Gastrocnemius medialis (tissue), 4 donors: ENCODE results near the gene STAG1.

Experiments used
- POLR2A ChIP-seq, 2 donors: fragments of 450-650 bp; IDR thresholded peaks; one replicate each; pipeline ENCODE4 v1.6.1; 2017; ENCODE audit warnings: antibody characterized with exemption in 2 of 2, mild to moderate bottlenecking in 2 of 2, moderate library complexity in 2 of 2
- TF ChIP-seq, protein P1 (sequence below), 5 experiments: fragments of 450-650 bp in 3 of 5; fragments of 200-600 bp in 2 of 5; sonication (generic) in 2 of 5; IDR thresholded peaks in 4 of 5; conservative IDR thresholded peaks in 1 of 5; 1 replicate in 4 of 5; 2 replicates in 1 of 5; pipeline ENCODE4 v1.5.1; 2016 to 2019; ENCODE audit warnings: antibody characterized with exemption in 5 of 5, mild to moderate bottlenecking in 3 of 5, moderate library complexity in 3 of 5

DNA sequence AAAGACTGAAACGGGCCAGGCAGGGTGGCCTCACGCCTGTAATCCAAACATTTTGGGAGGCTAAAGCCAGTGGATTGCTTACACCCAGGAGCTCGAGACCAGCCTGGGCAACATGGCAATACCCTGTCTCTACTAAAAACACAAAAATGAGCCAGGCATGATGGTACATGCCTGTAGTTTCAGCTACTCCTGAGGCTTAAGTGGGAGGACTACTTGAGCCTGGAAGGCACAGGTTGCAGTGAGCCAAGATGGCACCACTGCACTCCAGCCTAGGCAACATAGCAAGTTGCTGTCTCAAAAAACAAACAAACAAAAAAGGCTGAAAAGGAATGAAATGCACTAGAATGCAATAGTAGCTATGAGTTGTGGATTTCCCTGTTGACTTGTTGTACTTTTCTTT lies 94.7 kb downstream of the STAG1 start:
- TF ChIP-seq POLR2A (IDR thresholded peaks at IDR 0.05): no peak
- TF ChIP-seq, protein P1, sequence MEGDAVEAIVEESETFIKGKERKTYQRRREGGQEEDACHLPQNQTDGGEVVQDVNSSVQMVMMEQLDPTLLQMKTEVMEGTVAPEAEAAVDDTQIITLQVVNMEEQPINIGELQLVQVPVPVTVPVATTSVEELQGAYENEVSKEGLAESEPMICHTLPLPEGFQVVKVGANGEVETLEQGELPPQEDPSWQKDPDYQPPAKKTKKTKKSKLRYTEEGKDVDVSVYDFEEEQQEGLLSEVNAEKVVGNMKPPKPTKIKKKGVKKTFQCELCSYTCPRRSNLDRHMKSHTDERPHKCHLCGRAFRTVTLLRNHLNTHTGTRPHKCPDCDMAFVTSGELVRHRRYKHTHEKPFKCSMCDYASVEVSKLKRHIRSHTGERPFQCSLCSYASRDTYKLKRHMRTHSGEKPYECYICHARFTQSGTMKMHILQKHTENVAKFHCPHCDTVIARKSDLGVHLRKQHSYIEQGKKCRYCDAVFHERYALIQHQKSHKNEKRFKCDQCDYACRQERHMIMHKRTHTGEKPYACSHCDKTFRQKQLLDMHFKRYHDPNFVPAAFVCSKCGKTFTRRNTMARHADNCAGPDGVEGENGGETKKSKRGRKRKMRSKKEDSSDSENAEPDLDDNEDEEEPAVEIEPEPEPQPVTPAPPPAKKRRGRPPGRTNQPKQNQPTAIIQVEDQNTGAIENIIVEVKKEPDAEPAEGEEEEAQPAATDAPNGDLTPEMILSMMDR (IDR thresholded peaks at IDR 0.05 in 4 of 5, conservative IDR thresholded peaks at IDR 0.05 in 1 of 5): no peak
